HCT116 (cell line): ENCODE data around the gene INCENP. TPM values are rescaled to one million over a fixed set of nuclear protein-coding genes. Genes with fewer than 3 reads are reported as not detected.

Experiments used
- ATAC-seq: fragments of 200-7000 bp; cut with Tn5 transposase; 2 replicates; pipeline ENCODE4 v1.9.1; 2020; ENCODE audit warnings: mild to moderate bottlenecking, moderate library complexity
- BruUV-seq: library from RNA; stranded (reverse); fragments of 400-500 nt; replicated peaks from 2 replicates; lab custom pipeline; 2021; lab: Mats Ljungman, UMichigan
- CTCF ChIA-PET: fragments of 300-600 bp; sonication (Branson Sonifier 250); formaldehyde crosslinking; loops from one replicate; lab custom pipeline; 2021; ENCODE audit warnings: antibody characterized with exemption; lab: Charles Lee
- POLR2A ChIA-PET: fragments of 300-600, 350-600 bp; sonication (Branson Sonifier 250); formaldehyde crosslinking; loops from one replicate; lab custom pipeline; 2021; ENCODE audit warnings: antibody characterized with exemption; lab: Charles Lee
- RAD21 ChIA-PET, 2 experiments: fragments of 300-600 bp; sonication (Branson Sonifier 250); formaldehyde crosslinking; loops; one replicate each; lab custom pipeline; 2023; ENCODE audit warnings: low total read pairs in 2 of 2; ENCODE audit not compliant: uncharacterized antibody in 2 of 2, unreplicated experiment in 2 of 2, low non-redundant PET in 1 of 2; lab: Charles Lee
- DNase-seq: peaks from one replicate; pipeline ENCODE4 v3.0.0-alpha.2; 2010; ENCODE audit warnings: low read depth, low spot score
- H2AFZ ChIP-seq: fragments of 200-600 bp; shearing (Covaris generic), sonication (generic); 2 replicates; pipeline ENCODE4 v1.6.1; 2017; ENCODE audit warnings: low read depth, mixed run types, mixed read lengths, antibody characterized with exemption, low read length; ENCODE audit not compliant: poor library complexity, severe bottlenecking
- H3K27ac ChIP-seq: 2 replicates; pipeline ENCODE4 v1.5.1; 2012; ENCODE audit warnings: low read depth, low read length
- H3K27me3 ChIP-seq: fragments of 200-600 bp; sonication (generic); 2 replicates; pipeline ENCODE4 v1.6.1; 2016; ENCODE audit warnings: mixed run types, low read length, mixed read lengths; ENCODE audit not compliant: insufficient read depth
- H3K36me3 ChIP-seq, 2 experiments: fragments of 200-500 bp in 1 of 2; fragments of 200-600 bp in 1 of 2; sonication (Bioruptor generic) in 1 of 2; sonication (generic) in 1 of 2; 2 replicates each; pipeline versions ENCODE4 v1.5.1 to v1.6.1; 2014 to 2016; ENCODE audit warnings: low read length in 2 of 2, inconsistent platforms in 1 of 2, mixed read lengths in 1 of 2, mixed run types in 1 of 2; ENCODE audit not compliant: insufficient read depth in 2 of 2, control insufficient read depth in 1 of 2
- H3K4me1 ChIP-seq, 2 experiments: fragments of 200-600 bp in 1 of 2; sonication (generic) in 1 of 2; 2 replicates each; pipeline versions ENCODE4 v1.5.1 to v1.6.1; 2012 to 2017; ENCODE audit warnings: low read length in 2 of 2, inconsistent platforms in 1 of 2, mild to moderate bottlenecking in 1 of 2, mixed read lengths in 1 of 2, mixed run types in 1 of 2, moderate library complexity in 1 of 2; ENCODE audit not compliant: insufficient read depth in 2 of 2, control insufficient read depth in 1 of 2
- H3K4me2 ChIP-seq: fragments of 200-600 bp; sonication (generic); 2 replicates; pipeline ENCODE4 v1.6.1; 2017; ENCODE audit warnings: mixed run types, low read length, mixed read lengths
- H3K4me3 ChIP-seq, 2 experiments: fragments of 200-600 bp in 1 of 2; sonication (generic) in 1 of 2; replicated peaks in 1 of 2; 2 replicates each; pipeline ENCODE4 v1.5.1; 2011 to 2016; ENCODE audit warnings: low read length in 2 of 2, control low read depth in 1 of 2, low read depth in 1 of 2, mild to moderate bottlenecking in 1 of 2, mixed read lengths in 1 of 2, mixed run types in 1 of 2
- H3K79me2 ChIP-seq: fragments of 200-600 bp; sonication (generic); 2 replicates; pipeline ENCODE4 v1.6.1; 2017; ENCODE audit warnings: mild to moderate bottlenecking, mixed run types, low read length, moderate library complexity, mixed read lengths; ENCODE audit not compliant: insufficient read depth
- H3K9ac ChIP-seq: fragments of 200-600 bp; sonication (generic); 2 replicates; pipeline ENCODE4 v1.6.1; 2016; ENCODE audit warnings: low read length, mixed read lengths
- H3K9me2 ChIP-seq: fragments of 200-600 bp; sonication (generic), shearing (Covaris generic); 2 replicates; pipeline ENCODE4 v1.6.1; 2017; ENCODE audit warnings: mixed run types, mild to moderate bottlenecking, moderate library complexity; ENCODE audit not compliant: insufficient read depth
- H3K9me3 ChIP-seq, 2 experiments: fragments of 200-500 bp in 1 of 2; fragments of 200-600 bp in 1 of 2; sonication (Bioruptor generic) in 1 of 2; sonication (generic) in 1 of 2; 2 replicates each; pipeline ENCODE4 v1.6.1; 2014 to 2017; ENCODE audit warnings: low read length in 2 of 2, mixed read lengths in 2 of 2, inconsistent platforms in 1 of 2, low read depth in 1 of 2, mild to moderate bottlenecking in 1 of 2, mixed run types in 1 of 2, moderate library complexity in 1 of 2; ENCODE audit not compliant: control insufficient read depth in 1 of 2, insufficient read depth in 1 of 2
- H4K20me1 ChIP-seq: fragments of 200-600 bp; sonication (generic), shearing (Covaris generic); 2 replicates; pipeline ENCODE4 v1.6.1; 2017; ENCODE audit warnings: mixed run types, mild to moderate bottlenecking, moderate library complexity; ENCODE audit not compliant: insufficient read depth
- CBX3 ChIP-seq: IDR thresholded peaks from 2 replicates; pipeline ENCODE4 v1.6.1; 2012; ENCODE audit warnings: low read depth
- EGR1 ChIP-seq: IDR thresholded peaks from 2 replicates; pipeline ENCODE4 v1.6.1; 2012; ENCODE audit warnings: low read depth
- EZH2 ChIP-seq: fragments of 200-600 bp; sonication (generic); IDR thresholded peaks from 2 replicates; pipeline ENCODE4 v1.6.1; 2017; ENCODE audit warnings: antibody characterized with exemption, mixed run types
- EZH2phosphoT487 ChIP-seq: fragments of 200-600 bp; IDR thresholded peaks from 2 replicates; pipeline ENCODE4 v1.6.1; 2018; ENCODE audit warnings: antibody characterized with exemption, borderline replicate concordance
- FOSL1 ChIP-seq: IDR thresholded peaks from 2 replicates; pipeline ENCODE4 v1.6.1; 2012; ENCODE audit warnings: low read depth
- JUND ChIP-seq: IDR thresholded peaks from 2 replicates; pipeline ENCODE4 v1.6.1; 2012
- POLR2A ChIP-seq: IDR thresholded peaks from 2 replicates; pipeline ENCODE4 v1.7.0; 2011; ENCODE audit warnings: borderline replicate concordance; ENCODE audit not compliant: insufficient read depth, insufficient read length; ENCODE audit errors: extremely low read depth
- POLR2AphosphoS5 ChIP-seq: IDR thresholded peaks from 2 replicates; pipeline ENCODE4 v1.6.1; 2011; ENCODE audit warnings: mild to moderate bottlenecking, low read depth, low read length, moderate library complexity
- SP1 ChIP-seq: IDR thresholded peaks from 2 replicates; pipeline ENCODE4 v1.6.1; 2012; ENCODE audit warnings: low read depth
- YY1 ChIP-seq: IDR thresholded peaks from 2 replicates; pipeline ENCODE4 v1.6.1; 2011; ENCODE audit warnings: low read length, low read depth, moderate library complexity, mild to moderate bottlenecking; ENCODE audit not compliant: insufficient replicate concordance; ENCODE audit errors: extremely low read depth
- ZNF274 ChIP-seq: fragments of 200-500 bp; sonication (Bioruptor generic); IDR thresholded peaks from 2 replicates; pipeline ENCODE4 v1.6.1; 2014; ENCODE audit warnings: mild to moderate bottlenecking, low read depth, low read length, inconsistent platforms
- intact Hi-C: fragments of 100-400 bp; cut with micrococcal nuclease; formaldehyde crosslinking; loops from 2 replicates; pipeline ENCODE4 v1.10.0; 2022
- total RNA-seq: library from RNA; stranded (reverse); gene quantifications from one replicate; pipeline ENCODE4 v1.2.1, GENCODE V29; 2021; ENCODE audit not compliant: unreplicated experiment
- TF ChIP-seq, protein P1 (sequence below): IDR thresholded peaks from 2 replicates; pipeline ENCODE4 v1.6.1; 2012
- TF ChIP-seq, protein P2 (sequence below), 3 experiments: fragments of 200-600 bp in 1 of 3; sonication (generic) in 1 of 3; IDR thresholded peaks in 2 of 3; conservative IDR thresholded peaks in 1 of 3; 2 replicates each; pipeline ENCODE4 v1.5.1; 2012 to 2017; ENCODE audit warnings: low read depth in 2 of 3, low read length in 2 of 3, antibody characterized with exemption in 1 of 3, borderline replicate concordance in 1 of 3, control low read depth in 1 of 3, mild to moderate bottlenecking in 1 of 3, mixed read lengths in 1 of 3, mixed run types in 1 of 3, moderate library complexity in 1 of 3; ENCODE audit not compliant: insufficient read depth in 1 of 3
- TF ChIP-seq, protein P3 (sequence below): IDR thresholded peaks from 2 replicates; pipeline ENCODE4 v1.6.1; 2011; ENCODE audit warnings: mild to moderate bottlenecking, low read length, moderate library complexity; ENCODE audit not compliant: insufficient replicate concordance; ENCODE audit errors: extremely low read depth

INCENP gene
- total RNA-seq, 1 experiment from 2014 or later, result 118 TPM

GRCh38 chr11:62181097-62181496 is 57.3 kb downstream of the INCENP start:
- Histone ChIP-seq H3K4me3 (no peak overlapping the region), H3K27me3 (peaks cover 36% of the 10 kb centered on the region), H3K9ac (no peak overlapping the region), H3K36me3 (no peaks in the 10 kb centered on the region), H3K9me3 (no peaks in the 10 kb centered on the region)
- RAD21 ChIA-PET, result no interaction called here
- TF ChIP-seq EGR1 (no peak), YY1 (no peak), SP1 (no peak), EZH2 (no peak), JUND (no peak)
- TF ChIP-seq, all 23 proteins: peak for 0
- DNase-seq (no peak), ATAC-seq (no peak)
- Histone ChIP-seq H3K79me2 (no peaks in the 10 kb centered on the region), H4K20me1 (no peaks in the 10 kb centered on the region), H3K9me2 (no peaks in the 10 kb centered on the region), H3K4me2 (no peak overlapping the region), H2AFZ (no peak overlapping the region), H3K4me1 (no peaks in the 10 kb centered on the region), H3K27ac (no peak overlapping the region)
- ChIA-PET CTCF (interaction anchor here (1.3 kb wide), 1 partner anchor 9 kb away, joined by 4 read pairs; no protein-coding TSS in a partner anchor), POLR2A (no interaction called here)
- BruUV-seq, result no TSS peak
- intact Hi-C loops, result no loop called here

- Histone ChIP-seq H3K4me1 (no peaks in the 10 kb centered on the region), H3K9ac (no peak overlapping the region), H4K20me1 (no peaks in the 10 kb centered on the region), H3K4me3 (no peak overlapping the region), H3K36me3 (no peaks in the 10 kb centered on the region), H3K79me2 (no peaks in the 10 kb centered on the region), H3K4me2 (no peak overlapping the region), H3K9me2 (no peaks in the 10 kb centered on the region), H2AFZ (no peak overlapping the region), H3K27me3 (peaks cover 32% of the 10 kb centered on the region), H3K9me3 (no peaks in the 10 kb centered on the region), H3K27ac (no peak overlapping the region)
- DNase-seq (no peak), ATAC-seq (no peak)
- CTCF ChIA-PET, result no interaction called here
- POLR2A ChIA-PET, result no interaction called here
- TF ChIP-seq, protein P1, sequence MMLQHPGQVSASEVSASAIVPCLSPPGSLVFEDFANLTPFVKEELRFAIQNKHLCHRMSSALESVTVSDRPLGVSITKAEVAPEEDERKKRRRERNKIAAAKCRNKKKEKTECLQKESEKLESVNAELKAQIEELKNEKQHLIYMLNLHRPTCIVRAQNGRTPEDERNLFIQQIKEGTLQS, result no peak
- TF ChIP-seq EZH2 (no peak), FOSL1 (no peak), EZH2phosphoT487 (no peak), CBX3 (no peak), POLR2AphosphoS5 (no peak), POLR2A (no peak), ZNF274 (no peak), JUND (no peak)
- TF ChIP-seq, protein P2, sequence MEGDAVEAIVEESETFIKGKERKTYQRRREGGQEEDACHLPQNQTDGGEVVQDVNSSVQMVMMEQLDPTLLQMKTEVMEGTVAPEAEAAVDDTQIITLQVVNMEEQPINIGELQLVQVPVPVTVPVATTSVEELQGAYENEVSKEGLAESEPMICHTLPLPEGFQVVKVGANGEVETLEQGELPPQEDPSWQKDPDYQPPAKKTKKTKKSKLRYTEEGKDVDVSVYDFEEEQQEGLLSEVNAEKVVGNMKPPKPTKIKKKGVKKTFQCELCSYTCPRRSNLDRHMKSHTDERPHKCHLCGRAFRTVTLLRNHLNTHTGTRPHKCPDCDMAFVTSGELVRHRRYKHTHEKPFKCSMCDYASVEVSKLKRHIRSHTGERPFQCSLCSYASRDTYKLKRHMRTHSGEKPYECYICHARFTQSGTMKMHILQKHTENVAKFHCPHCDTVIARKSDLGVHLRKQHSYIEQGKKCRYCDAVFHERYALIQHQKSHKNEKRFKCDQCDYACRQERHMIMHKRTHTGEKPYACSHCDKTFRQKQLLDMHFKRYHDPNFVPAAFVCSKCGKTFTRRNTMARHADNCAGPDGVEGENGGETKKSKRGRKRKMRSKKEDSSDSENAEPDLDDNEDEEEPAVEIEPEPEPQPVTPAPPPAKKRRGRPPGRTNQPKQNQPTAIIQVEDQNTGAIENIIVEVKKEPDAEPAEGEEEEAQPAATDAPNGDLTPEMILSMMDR (IDR thresholded peaks at IDR 0.05 in 2 of 3, conservative IDR thresholded peaks at IDR 0.05 in 1 of 3; ENCODE audit: borderline replicate concordance in 1 of 3, insufficient read depth in 1 of 3, low read depth in 2 of 3, low read length in 2 of 3), result no peak
- TF ChIP-seq, protein P3, sequence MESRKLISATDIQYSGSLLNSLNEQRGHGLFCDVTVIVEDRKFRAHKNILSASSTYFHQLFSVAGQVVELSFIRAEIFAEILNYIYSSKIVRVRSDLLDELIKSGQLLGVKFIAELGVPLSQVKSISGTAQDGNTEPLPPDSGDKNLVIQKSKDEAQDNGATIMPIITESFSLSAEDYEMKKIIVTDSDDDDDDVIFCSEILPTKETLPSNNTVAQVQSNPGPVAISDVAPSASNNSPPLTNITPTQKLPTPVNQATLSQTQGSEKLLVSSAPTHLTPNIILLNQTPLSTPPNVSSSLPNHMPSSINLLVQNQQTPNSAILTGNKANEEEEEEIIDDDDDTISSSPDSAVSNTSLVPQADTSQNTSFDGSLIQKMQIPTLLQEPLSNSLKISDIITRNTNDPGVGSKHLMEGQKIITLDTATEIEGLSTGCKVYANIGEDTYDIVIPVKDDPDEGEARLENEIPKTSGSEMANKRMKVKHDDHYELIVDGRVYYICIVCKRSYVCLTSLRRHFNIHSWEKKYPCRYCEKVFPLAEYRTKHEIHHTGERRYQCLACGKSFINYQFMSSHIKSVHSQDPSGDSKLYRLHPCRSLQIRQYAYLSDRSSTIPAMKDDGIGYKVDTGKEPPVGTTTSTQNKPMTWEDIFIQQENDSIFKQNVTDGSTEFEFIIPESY, result no peak
- BruUV-seq, result no TSS peak
- intact Hi-C loops, result no loop called here
- RAD21 ChIA-PET, result no interaction called here
Observed at GRCh38 chr11:62182147-62182891, 58.5 kb downstream of the INCENP start.
